A673 (cell line): ENCODE data around the gene RYK.

ENCODE experiments used
- CTCF ChIP-seq: fragments of 300-800, 200-600 bp; sonication (generic); conservative IDR thresholded peaks from 2 replicates; pipeline ENCODE4 v1.5.1; 2017; ENCODE audit warnings: low read depth, mild to moderate bottlenecking, antibody characterized with exemption, low read length, moderate library complexity, mixed read lengths
- EZH2 ChIP-seq: fragments of 200-600 bp; sonication (generic); IDR thresholded peaks from 2 replicates; pipeline ENCODE4 v1.6.1; 2017; ENCODE audit warnings: borderline replicate concordance, low read depth, mild to moderate bottlenecking, mixed read lengths, antibody characterized with exemption, low read length; ENCODE audit not compliant: poor library complexity, severe bottlenecking

GRCh38 chr3:134126153-134126552 is 124.5 kb downstream of the RYK start:
- no peak for TF ChIP-seq EZH2
- TF ChIP-seq CTCF = peak; percentile 37; the same call in 1 of the 2 replicates
